ENCODE measurements around the gene CD93. TPM values are rescaled to one million over a fixed set of nuclear protein-coding genes. Genes with fewer than 3 reads are reported as not detected.

The CD93 gene
- total RNA-seq, 1 donor from 2014 or later, result not detected

DNA sequence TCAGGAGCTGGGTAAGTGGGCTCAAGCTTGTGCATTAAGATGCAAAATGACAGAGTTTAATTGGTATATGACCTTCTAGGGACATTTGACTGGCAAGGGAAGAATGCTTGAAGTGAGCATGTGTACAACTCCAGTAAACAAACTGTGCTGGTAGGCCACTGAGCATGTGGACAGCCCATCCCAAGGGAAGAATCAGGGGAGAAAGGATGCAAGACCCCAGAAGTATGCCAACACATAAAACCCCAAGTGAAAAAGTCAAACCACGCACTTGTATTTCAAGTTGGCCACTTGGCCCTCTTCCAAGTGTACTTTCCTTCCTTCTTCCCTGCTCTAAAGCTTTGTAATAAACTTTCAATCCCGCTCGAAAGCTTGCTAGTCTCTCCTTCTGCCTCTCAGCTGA, 26.3 kb downstream of the CD93 start:
- Mint-ChIP-seq H3K27me3 (peaks cover 2% of the 10 kb centered on the region), H3K9me3 (peaks cover 4% of the 10 kb centered on the region), H3K36me3 (ENCODE audit: low read depth) (no peaks in the 10 kb centered on the region), H3K4me1 (no peaks in the 10 kb centered on the region), H3K27ac (no peak overlapping the region), H3K4me3 (no peak overlapping the region)
- DNase-seq, result no peak
- no peak for ATAC-seq (ENCODE audit: low read depth)
- intact Hi-C loops (cut with micrococcal nuclease), result no loop called here
- POLR2A ChIA-PET, result no interaction called here
- no peak for TF ChIP-seq CTCF (IDR thresholded peaks at IDR 0.05)
- CTCF ChIA-PET, result no interaction called here

GRCh38 chr20:23059001-23059400, 27.1 kb downstream of the CD93 start:
- ChIA-PET CTCF (no interaction called here), POLR2A (no interaction called here)
- no peak for TF ChIP-seq CTCF (IDR thresholded peaks at IDR 0.05)
- intact Hi-C loops (cut with micrococcal nuclease), result no loop called here
- Mint-ChIP-seq H3K4me3 (no peak overlapping the region), H3K4me1 (no peaks in the 10 kb centered on the region), H3K9me3 (peaks cover 4% of the 10 kb centered on the region), H3K27me3 (peaks cover 2% of the 10 kb centered on the region), H3K36me3 (ENCODE audit: low read depth) (no peaks in the 10 kb centered on the region), H3K27ac (no peak overlapping the region)
- ATAC-seq (ENCODE audit: low read depth), result no peak
- no peak for DNase-seq

DNA sequence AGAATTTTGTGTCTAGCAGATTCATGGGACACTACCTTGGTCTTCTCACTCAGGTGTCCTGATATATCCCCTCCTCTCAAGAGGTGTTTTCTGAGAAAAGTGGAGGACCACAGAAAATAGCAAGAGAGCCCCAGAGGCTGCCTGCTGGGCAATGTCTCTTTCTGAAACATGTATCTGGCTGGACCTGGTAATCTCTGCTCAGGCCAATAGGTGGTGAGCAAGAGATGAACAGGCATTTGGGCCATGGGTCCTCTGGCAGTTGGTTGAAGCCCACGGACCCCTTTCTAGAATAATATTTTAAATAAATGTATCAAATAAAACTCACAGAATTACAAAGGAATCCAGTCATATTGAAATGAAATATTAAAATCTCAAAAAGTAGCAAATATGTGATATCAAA, 27.9 kb downstream of the CD93 start:
- H3K4me3 Mint-ChIP-seq, result no peak overlapping the region
- CTCF ChIA-PET, result no interaction called here
- ATAC-seq (ENCODE audit: low read depth), result no peak
- POLR2A ChIA-PET, result no interaction called here
- no peak for TF ChIP-seq CTCF (IDR thresholded peaks at IDR 0.05)
- H3K27me3 Mint-ChIP-seq, result peaks cover 6% of the 10 kb centered on the region
- H3K36me3 Mint-ChIP-seq (ENCODE audit: low read depth), result no peaks in the 10 kb centered on the region
- DNase-seq, result no peak
- H3K27ac Mint-ChIP-seq, result no peak overlapping the region
- H3K9me3 Mint-ChIP-seq, result peaks cover 4% of the 10 kb centered on the region
- H3K4me1 Mint-ChIP-seq, result no peaks in the 10 kb centered on the region
- intact Hi-C loops (cut with micrococcal nuclease), result no loop called here

DNA sequence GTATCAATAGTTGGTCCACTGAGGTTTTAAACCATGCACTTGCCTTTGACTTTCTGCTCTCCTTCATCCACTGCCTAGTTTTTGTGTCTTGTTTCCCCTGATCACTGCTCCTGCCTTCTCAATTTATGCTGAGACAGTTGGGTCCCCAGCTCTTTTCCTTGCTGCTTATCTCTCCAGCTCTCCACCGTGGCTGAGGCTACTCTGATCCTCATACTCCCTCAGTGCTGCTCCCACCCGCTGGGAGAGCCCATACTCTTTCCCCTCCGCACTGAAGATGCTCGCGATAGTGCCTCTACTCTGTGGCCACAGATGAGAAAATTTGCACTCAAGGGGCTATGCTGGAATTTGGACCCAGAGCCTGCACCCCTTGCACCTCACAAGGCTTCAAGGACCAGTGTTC, 33.2 kb downstream of the CD93 start:
- CTCF ChIA-PET, result no interaction called here
- DNase-seq (no peak), ATAC-seq (ENCODE audit: low read depth) (no peak)
- no peak overlapping the region for H3K27ac Mint-ChIP-seq
- POLR2A ChIA-PET, result no interaction called here
- peaks cover 2% of the 10 kb centered on the region for H3K4me1 Mint-ChIP-seq
- H3K27me3 Mint-ChIP-seq, result peaks cover 28% of the 10 kb centered on the region
- intact Hi-C loops (cut with micrococcal nuclease), result no loop called here
- H3K4me3 Mint-ChIP-seq, result no peak overlapping the region
- TF ChIP-seq CTCF (IDR thresholded peaks at IDR 0.05), result no peak
- no peaks in the 10 kb centered on the region for H3K36me3 Mint-ChIP-seq (ENCODE audit: low read depth)
- peaks cover 4% of the 10 kb centered on the region for H3K9me3 Mint-ChIP-seq

DNA sequence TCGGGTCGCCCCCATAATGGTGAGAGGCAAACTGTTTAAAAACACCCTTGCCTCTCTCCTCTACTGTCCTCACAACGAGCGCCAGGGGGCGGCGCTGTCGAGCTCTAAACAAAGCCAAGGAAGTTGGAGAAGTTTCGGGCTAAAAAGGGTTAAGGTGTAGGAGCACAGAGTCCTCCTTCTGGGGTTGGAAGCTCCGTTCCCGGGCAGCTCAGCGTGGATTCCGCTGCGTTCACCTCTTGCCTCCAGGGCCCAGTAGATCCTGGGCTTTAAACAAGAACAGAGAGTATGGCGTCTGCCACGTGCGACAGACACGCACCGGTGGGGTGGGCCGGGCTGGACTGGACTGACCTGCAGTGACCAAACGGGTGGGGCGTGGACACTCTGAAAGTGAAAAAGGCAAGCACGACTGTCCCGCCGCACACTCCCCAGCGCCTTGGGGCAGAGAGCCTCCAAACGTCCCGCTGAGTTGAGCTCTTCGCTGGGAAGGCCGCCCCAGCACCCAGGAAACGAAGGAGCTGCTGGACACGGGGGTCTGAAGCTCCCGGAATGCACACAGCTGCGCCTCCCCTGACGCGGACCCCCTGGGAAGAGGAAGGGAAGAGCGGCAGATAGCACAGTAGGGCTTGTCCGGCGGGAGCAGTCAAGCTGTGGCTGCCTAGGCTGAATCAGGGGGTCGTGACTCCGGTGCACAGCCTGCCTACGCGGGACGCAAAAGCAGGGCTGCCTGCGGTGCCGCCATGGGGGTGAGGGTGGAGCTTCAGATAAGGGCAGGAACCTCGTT, 35.1 kb downstream of the CD93 start:
- H3K4me1 Mint-ChIP-seq, result peaks cover 2% of the 10 kb centered on the region
- CTCF ChIA-PET, result no interaction called here
- intact Hi-C loops (cut with micrococcal nuclease), result no loop called here
- DNase-seq (no peak), ATAC-seq (ENCODE audit: low read depth) (no peak)
- H3K36me3 Mint-ChIP-seq (ENCODE audit: low read depth), result no peaks in the 10 kb centered on the region
- no peak overlapping the region for H3K4me3 Mint-ChIP-seq
- H3K27ac Mint-ChIP-seq, result no peak overlapping the region
- POLR2A ChIA-PET, result no interaction called here
- no peak for TF ChIP-seq CTCF (IDR thresholded peaks at IDR 0.05)
- no peaks in the 10 kb centered on the region for H3K9me3 Mint-ChIP-seq
- H3K27me3 Mint-ChIP-seq, result peaks cover 38% of the 10 kb centered on the region
